Activated T-cell treated with anti-CD3 and anti-CD28 coated beads for 4 hours (primary cell): ENCODE measurements around the gene BGN.

ENCODE experiments used
- DNase-seq: peaks from one replicate; pipeline ENCODE4 v3.0.0-alpha.2; 2020

BGN gene

DNA sequence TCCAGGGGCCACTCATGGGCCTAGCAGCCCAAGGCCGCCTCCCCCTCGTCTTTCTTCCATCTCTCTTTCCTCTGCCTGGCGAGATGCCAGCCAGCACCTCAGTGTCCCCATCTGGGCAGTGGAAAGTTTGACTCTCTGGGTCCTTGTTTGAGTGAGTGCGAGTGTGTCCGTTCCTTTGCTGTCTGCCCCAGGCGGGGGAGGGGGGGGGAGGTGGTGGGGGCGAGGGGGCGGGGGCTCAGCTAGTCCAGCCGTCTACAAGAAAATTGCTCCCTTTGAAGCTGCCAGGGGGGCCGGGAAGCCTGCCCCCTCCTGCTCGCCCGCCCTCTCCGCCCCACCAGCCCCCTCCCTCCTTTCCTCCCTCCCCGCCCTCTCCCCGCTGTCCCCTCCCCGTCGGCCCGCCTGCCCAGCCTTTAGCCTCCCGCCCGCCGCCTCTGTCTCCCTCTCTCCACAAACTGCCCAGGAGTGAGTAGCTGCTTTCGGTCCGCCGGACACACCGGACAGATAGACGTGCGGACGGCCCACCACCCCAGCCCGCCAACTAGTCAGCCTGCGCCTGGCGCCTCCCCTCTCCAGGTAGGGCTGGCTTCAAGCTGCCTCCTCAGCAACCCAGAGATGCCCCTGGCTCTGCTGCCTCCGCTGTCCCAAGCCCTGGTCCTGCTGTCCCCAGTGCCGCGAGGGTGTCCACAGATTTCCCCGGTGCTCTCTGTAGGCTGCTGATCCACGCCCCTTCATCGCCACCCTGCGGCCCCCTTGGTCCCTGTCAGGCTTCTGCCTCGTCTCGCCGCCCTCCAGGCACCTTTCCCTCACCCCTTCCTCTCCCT is at the start of gene BGN:
TSS of gene BGN (plus strand) at position 440 of the 821 bp plus-strand sequence. CDS start 9,652 bp downstream, outside the sequence.
- DNase-seq, result no peak

DNA sequence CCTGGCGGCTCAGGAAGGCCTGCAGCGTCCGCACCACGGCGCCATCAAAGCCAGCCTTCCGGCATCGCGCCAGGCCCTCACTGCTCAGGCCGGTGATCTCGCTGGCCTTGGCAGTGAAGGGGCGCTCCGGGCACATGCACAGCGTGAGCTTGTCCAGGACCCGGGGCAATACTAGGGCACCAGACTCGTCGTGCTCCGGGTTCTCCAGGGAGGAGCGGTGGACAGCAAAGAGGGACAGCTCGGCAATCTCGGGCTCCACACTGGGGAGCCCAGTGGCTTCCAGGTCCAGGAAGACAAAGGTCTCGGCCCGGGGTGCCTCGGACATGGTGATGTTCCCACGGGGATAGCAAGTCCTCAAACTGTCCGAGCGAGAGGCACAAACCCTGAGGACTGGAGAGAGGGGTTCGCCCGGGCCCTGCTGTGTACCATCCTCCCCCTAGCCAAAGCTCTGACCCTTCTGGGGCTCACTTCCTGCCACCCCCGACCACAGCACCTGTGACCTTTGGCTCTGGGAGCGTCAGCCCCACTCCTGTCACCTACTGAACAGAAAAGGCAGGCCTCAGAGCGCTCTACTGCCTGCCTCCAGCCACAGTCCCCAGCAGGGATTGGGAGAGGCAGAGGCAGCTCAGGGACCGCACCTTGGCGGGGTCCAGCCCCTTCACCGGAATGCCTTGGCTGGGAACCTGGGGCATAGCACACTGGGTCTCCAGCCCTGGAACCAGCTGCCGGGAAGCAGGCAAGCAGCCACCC is 49.5 kb upstream of the BGN start:
- DNase-seq, result no peak

DNA sequence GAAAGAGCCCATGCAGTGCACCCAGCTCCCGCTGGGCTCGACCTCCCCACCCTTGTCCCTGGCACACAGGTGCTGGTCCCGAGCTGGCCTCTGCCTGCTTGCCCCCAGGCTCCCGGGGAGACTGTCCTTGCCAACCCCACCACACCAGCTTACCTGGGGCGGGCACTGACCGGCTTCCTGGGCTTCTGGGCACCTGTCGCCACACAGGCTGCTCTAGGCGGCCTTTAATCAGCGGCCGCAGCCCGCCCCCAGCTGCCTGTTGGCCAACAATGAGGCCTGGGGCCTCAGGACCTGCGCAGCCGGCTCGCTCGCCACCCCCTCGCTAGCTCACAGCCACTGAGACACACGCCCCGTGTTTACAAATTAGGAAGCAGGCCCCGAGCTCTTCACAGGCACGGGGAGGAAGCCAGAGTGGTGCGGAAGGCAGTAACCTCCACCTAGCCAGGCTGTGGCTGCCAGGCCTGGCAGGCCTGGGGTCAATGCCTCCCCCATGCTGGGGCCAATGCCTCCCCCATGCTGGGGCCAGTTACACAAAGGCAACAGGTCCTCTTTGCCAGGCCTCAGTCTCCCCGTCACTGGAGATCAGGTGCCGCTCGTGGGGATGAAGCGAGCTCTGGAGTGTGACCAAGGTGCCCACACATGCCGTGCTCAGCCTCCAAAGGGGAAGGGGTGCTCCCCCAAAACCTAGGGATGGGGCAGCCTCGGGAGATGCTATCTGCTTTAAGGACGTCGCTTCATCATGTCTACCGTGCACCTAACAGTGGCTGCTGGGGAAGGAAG is 48.7 kb upstream of the BGN start, which contains the start of gene TREX2:
TSS of gene TREX2 (minus strand) at position 201 of the 780 bp plus-strand sequence. CDS start 626 bp downstream, outside the sequence.
- no peak for DNase-seq

DNA sequence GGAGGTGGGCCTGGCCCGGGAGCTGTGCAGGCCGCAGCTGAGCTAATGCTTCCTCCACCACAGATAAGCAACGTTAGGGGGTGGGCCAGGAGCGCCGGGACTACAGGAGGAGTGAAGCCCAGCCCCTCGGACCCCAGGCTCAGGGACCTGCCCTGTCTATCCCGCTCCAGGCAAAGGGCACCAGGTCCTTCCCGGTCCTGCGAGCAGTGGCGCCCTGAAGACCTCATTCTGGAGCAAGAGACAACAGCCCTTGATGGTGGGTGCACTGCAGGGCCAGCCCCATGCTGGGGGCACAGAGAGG is 48.2 kb upstream of the BGN start:
- no peak for DNase-seq

DNA sequence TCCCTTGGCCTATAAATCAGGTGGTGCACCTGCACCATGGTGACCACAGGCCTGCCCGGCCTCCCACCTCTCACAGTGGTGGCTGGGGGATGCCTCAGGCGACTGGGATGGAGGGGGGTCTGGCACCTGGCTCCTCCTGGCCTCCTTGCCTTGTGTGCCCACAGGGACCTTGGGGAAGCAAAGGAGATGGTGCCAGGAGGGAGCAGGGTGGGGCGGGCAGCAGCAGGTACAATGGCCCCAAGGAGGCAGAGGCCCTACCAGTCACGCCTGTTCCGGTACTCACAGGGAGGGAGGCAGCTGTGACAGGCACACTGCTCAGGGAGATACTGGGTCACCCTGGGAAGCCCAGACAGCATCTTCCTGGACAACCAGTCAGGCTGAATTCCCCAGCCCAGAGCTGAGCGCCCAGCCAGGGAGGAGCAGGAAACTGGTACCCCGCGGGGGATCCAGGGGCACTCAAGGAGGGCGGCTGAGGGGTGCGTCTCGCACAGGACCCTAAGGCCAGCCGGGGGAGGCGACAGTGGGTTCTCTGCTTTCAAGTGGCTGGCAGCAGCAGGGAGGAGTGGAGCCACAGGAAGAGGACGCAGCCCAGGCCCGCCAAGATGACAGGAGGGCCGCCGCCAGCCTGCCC is 47.7 kb upstream of the BGN start:
- DNase-seq, result no peak

DNA sequence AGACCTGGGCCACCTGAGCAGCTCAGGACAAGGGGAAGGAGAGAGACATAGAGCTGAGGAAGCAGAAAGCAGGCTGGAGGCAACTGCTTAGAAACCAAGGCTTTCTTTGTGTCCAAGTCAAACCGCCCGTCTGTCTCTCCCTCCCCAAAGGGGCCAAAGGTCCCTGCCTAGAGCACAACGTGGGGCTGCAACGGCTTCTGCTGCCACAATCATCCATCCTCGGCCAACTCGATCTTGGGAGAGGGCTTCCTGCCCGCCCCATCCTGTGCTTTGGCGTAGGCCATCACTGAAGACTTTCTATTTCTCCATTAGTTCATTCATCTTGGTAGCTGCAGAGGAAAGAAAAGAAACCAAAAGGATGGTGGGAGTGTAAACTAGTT is 47.2 kb upstream of the BGN start:
- DNase-seq, result no peak

DNA sequence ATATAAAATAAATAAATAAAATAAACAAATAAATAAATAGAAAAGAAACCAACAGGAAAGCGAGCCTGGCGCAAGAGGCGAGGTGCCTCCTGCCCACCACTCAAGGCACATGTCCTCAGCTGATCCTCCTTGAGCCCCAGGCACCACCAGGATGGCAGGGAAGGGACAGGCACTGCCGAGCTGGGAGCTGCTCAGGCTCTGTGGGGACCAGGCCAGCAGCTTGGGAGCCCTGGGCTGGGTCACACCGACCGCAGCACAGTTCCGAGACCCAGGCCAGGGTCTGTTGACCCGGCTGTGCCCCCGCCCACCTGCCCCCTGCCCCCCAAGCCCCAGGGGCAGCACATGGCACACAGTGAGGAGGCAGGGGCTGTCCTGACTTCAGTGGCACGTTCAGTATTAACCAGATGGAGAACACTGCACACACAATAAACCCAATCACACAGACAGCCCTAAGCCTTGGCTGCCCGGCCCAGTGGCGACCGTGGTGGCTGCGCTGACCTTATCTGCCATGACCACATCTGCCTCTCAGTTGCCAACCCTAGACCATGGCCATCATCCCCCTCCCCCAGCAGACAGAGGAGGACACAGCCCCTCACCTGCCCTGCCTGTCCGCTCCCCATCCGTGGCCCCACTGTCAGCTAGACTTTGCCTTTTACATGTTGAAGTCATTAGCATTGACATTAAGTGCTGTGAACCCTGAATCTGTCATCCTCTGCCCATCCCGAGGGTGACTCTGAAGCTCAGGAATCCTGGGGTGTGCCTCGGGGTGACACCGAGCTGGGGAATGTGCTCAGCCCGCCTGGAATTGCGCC is 46.0 kb upstream of the BGN start:
- no peak for DNase-seq

DNA sequence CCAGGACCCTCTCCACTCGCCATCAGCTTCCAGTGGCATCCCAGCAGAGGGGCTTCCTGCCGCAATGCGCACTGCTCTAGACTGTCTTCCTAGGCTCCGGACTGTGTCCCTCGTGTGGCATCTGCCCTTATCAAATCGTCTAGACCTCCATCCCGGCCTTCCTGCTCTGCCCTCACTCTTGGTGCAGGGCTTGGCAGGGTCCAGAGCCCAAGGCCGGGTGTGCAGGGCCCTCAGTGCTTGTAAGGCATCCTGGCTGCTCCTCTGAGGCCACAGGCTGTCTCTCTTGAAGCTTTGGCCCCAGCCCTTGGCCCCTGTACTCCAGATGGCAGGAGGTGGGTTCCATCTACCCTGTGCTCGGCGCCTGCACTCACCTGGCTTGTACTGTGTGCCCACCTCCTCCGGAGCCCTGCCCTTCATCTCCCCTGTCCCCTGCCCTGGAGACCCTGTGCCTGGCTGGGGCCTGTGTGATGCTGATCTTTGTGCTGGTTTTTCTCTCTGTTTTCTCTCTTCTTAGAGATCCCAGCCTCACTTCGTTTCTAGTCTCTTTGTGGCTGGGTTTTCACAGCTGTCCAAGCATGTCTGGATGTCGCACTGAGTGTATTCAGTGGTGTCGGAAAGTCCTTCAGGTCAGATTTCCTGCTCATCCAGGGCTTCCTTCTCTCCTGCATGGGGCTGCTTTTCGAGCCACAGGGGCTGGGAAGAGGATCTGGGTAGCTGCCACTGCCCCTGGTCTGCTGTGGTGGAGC is 45.2 kb upstream of the BGN start:
- no peak for DNase-seq

DNA sequence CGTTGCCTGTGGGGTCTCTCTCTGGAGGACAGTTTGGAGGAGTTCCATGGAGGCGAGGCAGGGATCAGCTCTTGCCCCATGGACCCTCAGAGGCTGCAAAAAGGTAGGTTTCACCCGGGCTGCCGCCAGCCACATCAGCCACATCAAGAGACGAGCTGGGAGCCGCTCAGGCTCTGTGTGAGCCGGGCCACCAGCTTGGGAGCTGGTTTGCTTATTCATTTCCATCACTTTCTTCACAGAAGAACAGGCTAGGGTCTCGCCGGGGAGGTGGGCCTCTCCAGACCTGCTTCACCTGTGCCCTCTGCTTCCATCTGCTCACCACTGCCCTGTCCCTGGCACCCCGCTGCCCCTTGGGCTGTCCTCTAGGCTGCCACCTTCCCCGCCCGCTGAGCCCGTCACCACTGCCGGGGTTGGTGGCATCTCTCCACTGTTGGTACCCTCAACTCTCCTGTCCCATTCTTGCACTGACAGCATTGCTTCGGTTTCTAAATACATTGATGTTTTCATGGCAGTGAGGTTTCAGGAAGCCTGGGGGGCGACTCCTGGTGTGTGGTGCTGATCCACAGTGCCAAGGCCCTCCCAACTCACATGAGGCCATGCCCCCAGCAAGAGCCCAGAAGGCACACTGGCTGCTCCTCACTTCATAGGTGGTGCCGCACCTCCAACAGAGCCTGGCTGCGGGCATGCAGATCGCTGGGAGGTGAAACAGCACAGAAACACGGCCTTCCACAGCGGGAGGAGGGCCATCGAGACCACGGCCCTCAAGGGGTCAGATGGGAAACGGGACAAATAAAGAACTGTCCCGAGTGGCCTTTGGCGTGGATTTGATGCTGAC is 44.4 kb upstream of the BGN start:
- DNase-seq, result no peak

DNA sequence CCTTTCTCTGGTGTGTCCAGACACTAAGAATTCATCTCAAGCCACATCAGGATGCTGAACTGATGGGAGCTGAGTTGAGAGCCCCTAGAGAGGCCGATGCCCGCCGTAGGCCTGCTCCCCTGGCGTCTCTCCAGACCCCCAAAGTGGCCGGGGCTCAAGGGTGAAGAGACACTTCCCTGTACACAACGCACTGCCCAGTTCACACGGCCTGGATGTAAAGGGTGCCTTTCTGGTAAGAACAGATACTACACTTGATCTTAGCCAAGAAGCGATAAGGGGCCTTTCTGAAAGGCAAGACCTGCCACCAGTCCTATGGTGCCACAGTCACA is 43.9 kb upstream of the BGN start:
- DNase-seq, result no peak

DNA sequence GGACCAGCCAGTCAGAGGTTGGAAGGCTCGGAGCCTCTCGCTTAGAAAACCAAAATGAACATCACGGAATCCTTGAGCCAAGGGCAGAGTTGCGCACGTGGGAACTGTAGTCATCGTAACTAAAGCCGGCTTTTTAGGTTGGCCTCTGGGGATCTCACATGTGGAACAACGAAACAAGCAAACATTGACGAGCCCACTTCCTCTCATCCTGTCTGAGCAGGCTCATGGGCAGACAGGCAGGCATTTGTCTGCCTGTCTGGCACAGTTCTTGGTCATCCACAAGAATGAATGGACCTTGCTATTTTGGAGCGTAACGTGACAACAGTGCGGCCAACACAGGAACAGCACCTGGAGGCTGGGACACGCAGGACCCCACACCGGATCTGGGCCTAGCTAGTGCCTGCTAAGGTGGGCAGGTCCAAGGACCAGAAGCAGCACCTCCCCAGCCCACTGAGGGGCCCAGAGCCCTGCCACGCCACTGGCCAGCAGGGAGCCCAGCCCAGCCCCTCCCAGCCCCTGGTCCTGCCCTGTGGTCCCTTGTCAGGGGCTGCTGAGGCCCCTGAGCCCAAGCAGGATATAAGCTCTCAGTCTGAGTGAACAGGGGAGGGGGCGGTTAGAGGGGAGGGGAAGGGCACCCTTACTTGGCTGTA is 39.8 kb upstream of the BGN start:
- DNase-seq, result no peak

DNA sequence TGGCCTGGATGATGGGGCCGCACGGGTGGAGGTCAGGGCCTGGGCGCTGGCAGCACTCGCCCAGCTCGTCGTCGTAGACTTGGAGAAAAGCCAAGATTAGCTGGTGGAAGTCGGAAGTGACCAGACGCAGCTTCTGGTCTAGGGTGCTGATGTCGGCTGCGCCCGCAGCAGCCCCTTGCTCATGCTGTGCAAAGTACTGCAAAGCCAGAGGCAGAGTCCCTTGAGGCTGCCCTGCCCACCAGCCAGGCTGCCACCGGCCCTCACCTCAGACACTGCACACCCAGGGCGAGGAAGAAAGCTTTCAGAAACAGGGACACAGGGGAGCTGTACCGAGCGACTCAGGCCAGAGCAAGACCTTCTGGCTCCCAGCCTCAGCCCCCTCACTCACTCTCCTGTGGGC is 39.2 kb upstream of the BGN start:
- no peak for DNase-seq

DNA sequence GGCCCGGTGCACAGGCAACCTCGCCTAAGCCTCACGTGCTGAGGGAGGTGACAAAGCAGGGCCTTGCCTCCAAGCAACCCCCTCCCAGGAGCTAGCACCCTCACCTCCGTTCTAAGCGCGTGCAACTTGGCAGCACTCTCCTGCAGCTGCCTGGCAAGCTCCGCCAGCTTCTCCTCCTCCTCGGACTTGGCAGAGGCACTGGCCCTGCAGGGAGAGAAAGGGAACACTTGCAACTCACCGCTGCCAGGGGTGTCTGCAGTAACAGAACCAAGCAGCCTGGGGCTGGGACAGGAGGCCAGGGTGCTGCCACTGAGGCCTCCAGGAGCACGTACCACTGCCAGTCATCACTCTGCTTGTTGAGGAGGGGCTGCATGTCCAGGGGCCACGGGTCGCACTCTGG is 38.6 kb upstream of the BGN start:
- DNase-seq, result no peak

DNA sequence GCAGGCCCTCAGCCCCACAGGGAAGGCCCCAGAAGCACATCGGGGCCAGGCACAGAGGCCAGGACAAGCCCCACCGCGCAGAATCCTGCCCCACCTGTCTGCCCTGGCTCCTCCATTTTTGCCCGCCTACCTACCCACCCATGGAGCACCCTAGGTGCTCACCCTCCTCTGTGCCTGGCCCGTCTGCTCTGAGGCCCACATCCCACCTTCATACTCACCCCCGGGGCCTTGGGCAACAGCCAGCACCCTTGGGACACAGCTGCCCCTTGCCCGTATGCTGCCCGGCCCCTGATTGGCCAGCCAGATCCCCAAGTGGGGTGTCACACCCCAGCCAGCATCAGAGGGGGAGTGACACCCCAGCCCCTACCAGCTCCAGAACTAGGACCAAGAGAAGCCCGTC is 38.1 kb upstream of the BGN start:
- no peak for DNase-seq

DNA sequence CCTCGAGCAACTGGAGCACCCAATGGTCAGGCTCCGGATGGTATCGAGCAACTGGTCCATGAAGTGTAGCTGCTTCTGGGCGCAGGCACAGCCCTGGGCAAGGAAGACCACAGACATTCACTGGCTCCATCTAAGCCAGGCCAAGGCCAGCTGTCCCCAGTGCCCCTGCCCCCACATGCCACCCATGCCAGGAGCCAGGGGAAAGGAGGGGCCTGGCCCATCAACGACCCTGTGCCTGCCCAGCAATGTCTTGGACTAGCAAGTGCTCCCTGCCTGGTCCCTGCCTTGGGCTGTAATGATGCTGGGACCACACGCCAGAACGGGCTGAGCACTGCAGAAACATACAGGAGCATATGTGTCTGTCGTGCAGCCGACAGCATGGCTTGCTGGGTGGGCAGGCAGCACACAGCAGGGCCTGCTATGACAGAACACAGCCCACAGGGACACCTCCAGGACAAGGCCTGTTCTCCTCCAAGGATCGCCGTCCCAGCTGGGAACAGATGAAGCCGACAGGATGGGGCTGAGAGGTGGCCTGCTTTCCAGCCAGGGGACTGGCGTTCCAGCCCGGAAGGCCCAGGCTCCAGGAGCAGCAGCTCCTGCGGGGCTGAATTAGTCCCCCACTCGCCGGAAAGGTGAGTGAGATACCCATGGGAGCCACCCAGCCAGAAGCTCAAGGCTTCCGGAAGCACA is 37.5 kb upstream of the BGN start:
- DNase-seq, result no peak

DNA sequence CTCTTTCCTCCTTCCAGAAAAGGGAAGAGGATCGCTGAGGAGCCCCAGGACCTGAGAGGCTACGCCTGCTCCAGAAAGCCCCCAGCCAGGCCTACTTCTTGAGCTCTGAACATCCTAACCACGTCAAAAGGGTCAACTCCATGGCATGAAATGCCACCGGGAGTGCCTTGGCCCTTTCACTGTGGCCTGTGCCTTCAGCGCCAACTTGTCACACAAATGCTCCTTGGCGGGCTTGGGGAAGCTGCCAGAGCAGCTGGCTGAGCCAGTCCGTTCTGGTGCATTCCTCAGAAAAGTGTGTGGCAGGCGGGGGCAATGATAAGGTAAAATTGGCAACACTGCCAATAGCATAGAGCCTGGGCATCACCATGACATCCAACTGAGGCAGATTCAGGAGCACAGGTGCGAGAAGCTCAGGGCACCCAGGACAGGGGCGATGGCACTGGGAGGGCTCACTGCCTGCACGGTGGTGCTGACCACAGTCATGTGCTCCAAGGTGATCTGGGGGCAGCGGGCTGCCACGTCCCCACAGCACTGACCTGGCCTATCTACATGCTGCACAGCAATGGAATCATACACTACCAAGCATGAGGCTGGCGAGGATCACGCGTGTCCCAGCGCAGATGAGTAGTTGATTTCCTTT is 36.8 kb upstream of the BGN start:
- no peak for DNase-seq

DNA sequence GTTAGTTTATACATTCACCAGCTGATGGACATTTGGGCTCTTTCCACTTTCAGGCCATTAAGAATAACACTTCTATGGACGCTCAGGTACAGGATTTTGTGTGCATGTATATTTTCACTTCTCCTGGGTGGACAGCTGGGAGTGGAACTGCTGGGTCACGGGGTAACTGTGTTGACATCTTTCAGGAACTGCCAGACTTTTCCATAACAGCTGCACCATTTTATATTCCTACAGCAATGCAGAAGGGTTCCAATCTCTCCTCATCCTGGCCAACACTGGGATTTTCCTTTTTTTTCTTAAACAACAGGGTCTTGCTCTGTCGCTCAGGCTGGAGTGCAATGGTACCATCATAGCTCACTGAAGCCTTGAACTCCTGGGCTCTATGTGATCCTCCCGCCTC is 36.3 kb upstream of the BGN start:
- DNase-seq, result no peak

DNA sequence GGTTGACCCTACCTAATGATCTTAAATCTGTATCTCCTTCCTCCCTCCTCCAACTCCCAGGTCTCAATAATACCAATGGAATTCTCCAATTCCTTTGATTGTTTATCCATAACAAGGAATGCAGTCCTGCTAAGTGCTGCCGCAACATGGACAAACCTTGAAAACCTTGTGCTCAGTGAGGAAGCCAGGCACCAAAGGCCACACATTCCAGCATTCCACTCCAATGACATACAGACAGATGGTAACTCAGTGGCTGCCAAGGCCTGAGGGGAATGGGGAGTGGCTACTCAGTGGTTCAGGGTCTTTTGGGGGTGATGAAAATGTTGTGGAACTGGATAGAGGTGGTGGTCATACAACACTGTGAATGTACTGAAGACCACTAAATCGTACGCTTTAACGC is 34.8 kb upstream of the BGN start:
- no peak for DNase-seq

DNA sequence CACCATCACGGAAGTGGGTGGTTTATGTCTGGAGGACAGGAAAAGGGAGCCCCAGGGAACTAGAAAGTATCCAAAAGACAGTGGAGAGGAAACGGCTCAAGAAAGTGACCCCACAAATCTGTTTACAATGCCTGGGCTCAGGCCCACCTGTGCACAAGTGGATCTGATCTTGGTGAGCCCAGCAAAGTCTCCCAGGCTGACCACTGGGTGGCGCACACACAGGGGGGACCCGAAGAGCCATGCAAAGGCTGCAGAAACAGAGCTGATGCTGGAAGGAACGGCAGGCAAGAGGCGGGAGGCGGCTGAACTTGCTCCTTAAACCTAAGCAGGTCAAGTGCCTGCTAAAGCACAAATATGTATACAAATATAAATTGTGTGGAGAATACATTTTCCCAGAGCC is 34.0 kb upstream of the BGN start:
- DNase-seq, result no peak
